Activated CD4-positive, alpha-beta T cell treated with anti-CD3 and anti-CD28 coated beads for 24 hours (primary cell): ENCODE results near the gene TINAG.

Source experiments
- DNase-seq, 2 donors: peaks; one replicate each; pipeline ENCODE4 v3.0.0-alpha.2; 2020; ENCODE audit warnings: low read depth in 2 of 2

Gene TINAG, protein sequence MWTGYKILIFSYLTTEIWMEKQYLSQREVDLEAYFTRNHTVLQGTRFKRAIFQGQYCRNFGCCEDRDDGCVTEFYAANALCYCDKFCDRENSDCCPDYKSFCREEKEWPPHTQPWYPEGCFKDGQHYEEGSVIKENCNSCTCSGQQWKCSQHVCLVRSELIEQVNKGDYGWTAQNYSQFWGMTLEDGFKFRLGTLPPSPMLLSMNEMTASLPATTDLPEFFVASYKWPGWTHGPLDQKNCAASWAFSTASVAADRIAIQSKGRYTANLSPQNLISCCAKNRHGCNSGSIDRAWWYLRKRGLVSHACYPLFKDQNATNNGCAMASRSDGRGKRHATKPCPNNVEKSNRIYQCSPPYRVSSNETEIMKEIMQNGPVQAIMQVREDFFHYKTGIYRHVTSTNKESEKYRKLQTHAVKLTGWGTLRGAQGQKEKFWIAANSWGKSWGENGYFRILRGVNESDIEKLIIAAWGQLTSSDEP

GRCh38 chr6:54308289-54308985 is at the start of gene TINAG:
Gene TINAG (plus strand): TSS chr6:54308441. CDS start chr6:54308551, 110 bp downstream.
- DNase-seq, result no peak

DNA sequence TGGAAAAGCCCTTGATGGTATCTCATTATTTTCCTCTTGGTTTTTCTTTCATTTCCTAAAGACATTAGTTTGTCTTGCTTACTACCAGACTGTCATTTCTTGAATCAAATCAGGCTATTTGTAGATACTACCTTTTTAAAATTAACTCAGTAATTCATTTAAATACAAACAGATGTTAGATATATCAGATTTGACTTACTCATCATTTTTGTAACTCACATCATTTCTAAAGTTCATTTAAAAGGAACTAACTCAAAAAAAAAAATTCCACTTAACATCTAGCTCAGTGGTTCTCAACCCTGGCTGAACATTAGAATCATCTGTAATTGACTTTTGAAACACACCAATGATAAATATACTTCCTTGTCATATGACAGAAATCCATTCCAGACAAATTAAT is 48.2 kb upstream of the TINAG start:
- DNase-seq, result no peak

- no peak for DNase-seq
Measured at GRCh38 chr6:54262499-54262898, 45.7 kb upstream of the TINAG start.

GRCh38 chr6:54262971-54263370 is 45.3 kb upstream of the TINAG start:
- DNase-seq, result no peak

DNA sequence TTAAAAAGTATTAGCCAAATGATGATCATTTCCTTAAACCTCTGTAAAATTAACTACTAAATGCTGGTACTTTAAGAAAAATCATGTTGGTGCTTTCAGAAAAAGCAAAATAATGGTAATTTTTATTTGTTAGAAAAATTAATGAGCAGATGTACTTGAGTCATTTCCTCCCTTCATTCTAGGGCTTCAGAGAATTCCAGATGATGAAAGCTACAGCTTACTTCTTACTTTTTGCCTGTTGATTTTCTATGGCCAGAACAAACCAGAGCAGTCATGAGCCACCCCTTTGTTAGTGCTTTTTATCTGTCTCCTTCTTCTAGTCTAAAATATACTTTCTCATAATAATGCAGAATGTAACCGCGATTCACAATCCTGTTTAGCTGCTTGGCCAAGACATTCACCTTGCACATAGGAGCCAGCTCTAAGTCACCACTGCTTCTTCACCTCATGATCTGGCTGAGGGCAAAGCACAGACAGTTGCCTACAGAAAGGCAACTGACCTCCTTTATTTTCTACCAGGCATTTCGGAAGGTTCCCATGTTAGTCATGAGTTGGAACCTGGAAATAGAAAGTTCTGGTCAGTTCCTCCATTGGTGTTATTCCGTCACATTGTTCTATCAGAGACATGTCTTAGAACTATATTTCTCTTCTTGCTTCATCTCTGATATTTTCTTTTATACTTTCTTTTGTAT is 43.5 kb upstream of the TINAG start:
- no peak for DNase-seq

DNA sequence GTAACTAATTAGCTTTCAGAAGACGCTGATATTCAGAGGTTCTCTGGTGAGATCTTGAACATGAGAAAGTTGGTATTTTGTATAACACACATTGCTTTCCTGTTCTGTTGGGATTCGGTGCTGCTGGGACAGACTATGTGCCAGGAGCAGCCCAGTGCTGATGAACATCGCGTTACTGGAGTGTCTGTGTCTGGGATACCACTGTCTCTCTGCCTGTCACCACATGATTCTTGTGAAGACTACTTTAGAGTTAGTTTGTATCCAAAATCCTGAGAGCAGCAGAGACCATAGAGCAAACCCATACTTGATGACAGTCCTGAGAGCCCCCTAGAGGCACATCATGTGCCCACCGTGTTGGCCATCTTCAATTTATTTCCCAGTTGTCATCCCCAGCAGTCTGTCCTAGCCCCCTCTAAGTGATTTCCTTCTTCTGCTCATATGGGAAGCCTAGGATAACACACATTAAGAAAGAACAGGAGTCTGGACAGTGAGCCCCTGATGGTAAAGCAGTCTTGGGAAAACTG is 41.8 kb upstream of the TINAG start:
- DNase-seq, result no peak

DNA sequence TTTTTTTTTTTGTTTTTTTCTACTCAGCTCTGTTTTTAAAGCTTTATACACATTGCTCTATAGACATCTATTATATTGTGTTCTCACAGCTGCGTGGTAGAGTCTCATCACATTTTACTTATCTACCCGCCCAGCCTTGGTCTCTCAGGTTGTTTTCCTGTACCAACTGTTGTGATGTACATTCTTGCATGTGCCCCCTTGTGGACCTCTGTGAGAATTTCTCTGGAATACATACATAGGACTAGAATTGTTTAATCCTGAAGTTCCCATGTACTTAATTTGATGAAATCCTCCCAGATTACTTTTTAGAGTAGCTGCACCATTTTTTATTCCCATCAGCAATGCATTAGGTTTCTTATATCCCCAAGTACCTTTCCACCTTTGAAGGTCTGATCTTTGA is 40.4 kb upstream of the TINAG start:
- DNase-seq, result no peak

GRCh38 chr6:54273214-54273820 is 34.9 kb upstream of the TINAG start:
- DNase-seq, result no peak

GRCh38 chr6:54274383-54274782 is 33.9 kb upstream of the TINAG start:
- DNase-seq, result no peak

DNA sequence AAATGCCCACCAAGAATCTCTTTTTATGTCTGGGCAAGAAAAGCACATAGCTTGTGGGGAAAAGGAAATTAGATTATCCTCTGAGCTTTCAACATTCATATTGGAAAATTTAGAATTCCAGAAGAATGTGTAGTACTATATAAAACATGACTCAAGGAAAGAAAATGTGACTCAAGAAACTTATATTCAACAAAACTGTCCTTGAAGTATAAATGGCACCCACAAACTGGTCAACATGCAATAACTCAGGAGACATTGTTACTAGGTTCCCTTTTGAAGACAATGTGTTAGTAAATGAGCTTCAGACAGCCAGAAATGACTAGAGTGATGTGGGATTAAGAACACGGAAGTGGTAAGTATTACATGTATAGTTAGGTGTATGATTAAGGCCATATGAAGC is 26.1 kb upstream of the TINAG start:
- DNase-seq, result no peak

- no peak for DNase-seq
Measured at GRCh38 chr6:54284161-54284860, 23.9 kb upstream of the TINAG start.

DNA sequence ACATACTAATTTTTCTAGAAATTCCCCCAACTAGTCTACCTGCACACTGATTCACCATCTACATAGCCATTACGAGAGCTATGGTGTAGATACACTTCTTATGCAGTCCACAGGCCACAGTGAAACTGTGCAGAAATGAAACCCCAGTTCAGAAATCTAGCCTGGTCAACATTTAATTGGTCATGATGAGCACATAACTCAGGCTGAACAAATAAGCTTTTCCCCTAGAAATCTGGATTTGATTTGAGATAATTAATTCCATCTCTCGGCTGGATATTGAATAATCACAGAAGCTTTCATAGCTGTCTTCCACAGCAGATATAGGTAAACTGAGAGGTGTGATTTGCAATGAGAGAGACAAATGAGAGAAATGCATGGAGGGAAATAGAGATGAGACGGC is 22.6 kb upstream of the TINAG start:
- no peak for DNase-seq

- DNase-seq, result no peak
Measured at GRCh38 chr6:54286141-54286540, 22.1 kb upstream of the TINAG start.

DNA sequence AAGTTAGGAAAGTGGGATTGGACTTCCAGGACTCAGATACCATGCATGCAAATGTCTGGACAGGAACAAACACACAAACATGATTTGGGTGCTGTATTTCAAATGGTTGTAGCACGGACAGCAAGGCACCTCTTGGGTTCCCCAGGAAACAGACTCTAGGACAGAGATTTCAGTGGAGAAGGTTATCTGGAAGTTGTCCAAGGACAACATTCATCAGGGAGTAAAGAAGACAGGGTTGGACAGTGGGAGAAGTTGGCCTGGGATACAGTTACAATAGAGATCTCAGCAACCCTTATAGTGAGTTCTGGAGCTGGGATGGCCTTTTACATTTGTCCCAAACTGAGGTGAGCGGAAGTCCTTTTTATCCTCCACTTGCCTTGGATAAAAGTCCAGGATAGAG is 19.8 kb upstream of the TINAG start:
- no peak for DNase-seq

DNA sequence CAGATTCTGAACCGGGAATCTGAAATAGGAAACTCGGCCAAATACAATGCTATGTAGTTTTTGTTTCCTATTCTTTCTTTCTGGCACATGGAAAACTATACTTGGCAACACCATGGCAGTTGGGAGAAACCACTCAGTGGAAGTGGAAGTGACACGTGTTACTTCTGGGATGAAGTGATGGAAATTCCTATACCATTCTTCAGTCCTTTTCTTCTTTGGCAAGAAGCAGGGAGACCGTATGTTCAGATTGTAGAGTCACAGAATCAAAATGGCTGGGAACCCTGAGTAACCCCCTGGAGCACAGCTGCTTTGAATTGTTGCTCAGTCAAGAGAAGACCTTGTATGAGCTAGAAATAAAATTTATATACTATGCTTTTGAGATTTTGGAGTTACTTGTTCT is 18.8 kb upstream of the TINAG start:
- no peak for DNase-seq

- no peak for DNase-seq
Measured at GRCh38 chr6:54291146-54291545, 17.1 kb upstream of the TINAG start.

DNA sequence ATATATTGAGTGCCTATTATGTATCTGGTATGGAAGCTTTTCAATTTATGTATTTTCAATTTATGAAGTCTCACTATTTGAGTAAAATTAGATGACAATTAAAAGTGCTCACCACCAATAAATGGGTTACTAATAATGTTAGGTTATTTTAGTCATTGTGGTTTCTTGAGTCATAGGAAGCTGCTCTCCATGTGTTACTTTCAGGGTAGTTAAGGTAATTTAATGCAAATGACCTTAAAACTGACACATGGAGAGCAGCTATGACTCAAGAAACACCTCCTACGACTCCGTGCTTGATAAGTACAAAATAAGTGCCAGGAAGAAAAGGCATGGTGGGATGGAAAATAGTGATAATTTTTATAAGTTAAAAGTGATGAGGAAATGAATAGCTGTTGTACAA is 16.5 kb upstream of the TINAG start:
- no peak for DNase-seq

DNA sequence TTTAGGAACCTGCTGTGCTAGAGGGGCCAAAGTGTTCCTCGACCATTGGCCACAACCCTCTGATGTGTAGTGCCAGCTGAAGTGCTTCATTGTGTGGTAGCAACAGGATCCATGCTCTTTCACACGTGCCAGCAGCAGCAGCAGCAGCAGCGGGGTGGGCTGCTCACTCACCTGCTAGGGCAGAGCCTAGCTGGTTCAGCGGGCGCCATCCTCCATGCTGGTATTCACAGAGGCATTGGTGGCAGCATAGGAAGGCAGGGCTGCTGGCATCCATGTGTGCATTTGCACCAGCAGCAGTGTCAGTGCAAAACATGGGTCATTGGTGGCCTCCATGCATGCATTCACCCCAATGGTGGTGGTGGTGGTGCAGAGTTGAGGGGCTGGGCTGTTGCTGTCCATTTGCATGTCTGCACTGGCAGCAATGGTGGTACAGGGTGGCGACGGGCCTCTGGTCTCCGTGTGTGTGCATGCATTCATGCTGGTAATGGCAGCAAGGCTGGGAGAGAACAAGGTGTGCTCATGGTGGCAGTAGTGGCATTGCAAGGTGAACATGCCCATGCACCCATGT is 13.2 kb upstream of the TINAG start:
- DNase-seq, result no peak

DNA sequence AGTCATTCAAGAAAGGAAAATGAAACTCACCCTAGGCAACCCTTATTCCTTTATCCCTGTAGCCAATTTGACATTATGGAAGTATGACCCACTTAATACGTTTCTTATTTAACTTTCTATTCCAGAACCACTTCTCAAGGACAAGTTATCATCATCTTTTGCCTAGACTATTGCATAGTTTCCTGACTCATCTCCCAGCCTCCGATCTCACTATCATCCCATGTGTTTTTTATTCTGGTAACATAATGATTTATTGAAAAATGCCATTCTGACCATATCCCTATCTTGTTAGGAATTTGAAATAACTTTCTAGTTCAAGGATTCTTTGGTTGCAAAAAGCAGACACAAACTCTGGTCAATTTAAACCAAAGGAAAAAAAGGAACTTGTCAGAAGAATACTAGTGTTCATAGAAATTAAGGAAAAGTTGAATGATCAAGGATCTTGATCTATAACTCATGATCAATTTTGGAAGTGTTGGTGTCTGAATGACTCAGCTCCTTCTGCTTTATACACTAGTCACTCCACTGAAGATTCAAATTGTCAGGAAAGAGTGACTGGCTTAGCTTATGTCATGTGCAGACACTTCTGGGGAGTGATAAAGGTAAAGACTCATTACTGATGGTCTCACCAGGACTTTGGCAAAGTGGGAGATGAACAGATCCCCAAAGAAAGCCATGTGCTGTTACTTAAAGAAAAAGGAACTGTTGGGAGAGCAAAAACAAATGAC is 8.5 kb upstream of the TINAG start:
- no peak for DNase-seq

DNA sequence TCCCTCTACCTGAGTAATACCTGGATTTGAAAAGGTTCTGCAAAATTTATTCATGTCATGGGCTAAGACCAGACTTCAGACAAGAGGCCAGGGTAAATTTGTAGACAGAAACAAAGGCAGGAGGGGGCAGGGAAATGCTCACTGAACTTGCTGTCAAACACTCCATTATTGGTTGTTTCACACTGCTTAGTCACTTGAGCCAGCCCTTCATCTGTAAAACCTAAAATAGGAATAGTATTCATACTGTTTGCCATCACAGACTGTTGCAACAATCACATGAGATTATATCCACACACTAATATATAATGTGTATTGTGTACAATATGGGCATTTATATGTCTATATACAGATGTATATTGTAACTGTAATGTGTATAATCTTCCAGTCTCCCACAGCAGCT is 6.5 kb upstream of the TINAG start:
- no peak for DNase-seq
